Mesendoderm (in vitro differentiated cells): ENCODE data around the gene SPATA12.

Experiments used
- DNase-seq: peaks from one replicate; pipeline ENCODE4 v3.0.0; 2013
- H2AK5ac ChIP-seq: 2 replicates; pipeline ENCODE4 v1.6.1; 2013; ENCODE audit warnings: low read length, inconsistent platforms
- H2BK120ac ChIP-seq: 2 replicates; pipeline ENCODE4 v1.6.1; 2013; ENCODE audit warnings: low read depth, mild to moderate bottlenecking, low read length, moderate library complexity, mixed read lengths
- H2BK15ac ChIP-seq: replicated peaks from 2 replicates; pipeline ENCODE4 v1.6.1; 2013; ENCODE audit warnings: low read depth, mild to moderate bottlenecking, moderate library complexity
- H2BK5ac ChIP-seq: 2 replicates; pipeline ENCODE4 v1.6.1; 2013; ENCODE audit warnings: low read length, inconsistent platforms
- H3K18ac ChIP-seq: 2 replicates; pipeline ENCODE4 v1.6.1; 2013; ENCODE audit warnings: mild to moderate bottlenecking, low read length, mixed read lengths
- H3K23ac ChIP-seq: one replicate; pipeline ENCODE4 v1.6.1; 2013; ENCODE audit warnings: low read length
- H3K27ac ChIP-seq: 2 replicates; pipeline ENCODE4 v1.5.1; 2013; ENCODE audit warnings: low read depth, mild to moderate bottlenecking, inconsistent platforms, low read length, moderate library complexity
- H3K27me3 ChIP-seq: 2 replicates; pipeline ENCODE4 v1.6.1; 2013; ENCODE audit warnings: low read length, control low read depth, mild to moderate bottlenecking, inconsistent platforms; ENCODE audit not compliant: insufficient read depth, poor library complexity
- H3K36me3 ChIP-seq: 2 replicates; pipeline ENCODE4 v1.6.1; 2013; ENCODE audit warnings: low read length, inconsistent platforms; ENCODE audit not compliant: control insufficient read depth, insufficient read depth
- H3K4ac ChIP-seq: one replicate; pipeline ENCODE4 v1.6.1; 2013; ENCODE audit warnings: low read depth, mild to moderate bottlenecking, low read length, moderate library complexity
- H3K4me1 ChIP-seq: 2 replicates; pipeline ENCODE4 v1.6.1; 2013; ENCODE audit warnings: low read depth, low read length, inconsistent platforms; ENCODE audit not compliant: control insufficient read depth
- H3K4me2 ChIP-seq: 2 replicates; pipeline ENCODE4 v1.6.1; 2013; ENCODE audit warnings: low read length
- H3K4me3 ChIP-seq: 2 replicates; pipeline ENCODE4 v1.5.1; 2013; ENCODE audit warnings: mild to moderate bottlenecking, low read length
- H3K56ac ChIP-seq: one replicate; pipeline ENCODE4 v1.6.1; 2013; ENCODE audit warnings: low read length
- H3K79me1 ChIP-seq: 2 replicates; pipeline ENCODE4 v1.6.1; 2013; ENCODE audit warnings: low read length, inconsistent platforms
- H3K79me2 ChIP-seq: 2 replicates; pipeline ENCODE4 v1.6.1; 2013; ENCODE audit warnings: mild to moderate bottlenecking, low read length; ENCODE audit not compliant: control insufficient read depth, insufficient read depth
- H3K9ac ChIP-seq: 2 replicates; pipeline ENCODE4 v1.6.1; 2013; ENCODE audit warnings: low read length, inconsistent platforms
- H4K5ac ChIP-seq: one replicate; pipeline ENCODE4 v1.6.1; 2013; ENCODE audit warnings: low read length
- H4K8ac ChIP-seq: one replicate; pipeline ENCODE4 v1.6.1; 2013; ENCODE audit warnings: low read depth, mild to moderate bottlenecking, control low read depth, low read length, moderate library complexity
- WGBS: extraction: QIAGEN DNeasy Blood & Tissue Kit; methylation state at CpG from one replicate; pipeline ENCODE4 v1.1.7; 2013; ENCODE audit warnings: low lambda C conversion rate, missing lambda C conversion rate; ENCODE audit not compliant: insufficient coverage; ENCODE audit errors: extremely low coverage; 5-methylcytosine and 5-hydroxymethylcytosine counted together

The SPATA12 gene

DNA sequence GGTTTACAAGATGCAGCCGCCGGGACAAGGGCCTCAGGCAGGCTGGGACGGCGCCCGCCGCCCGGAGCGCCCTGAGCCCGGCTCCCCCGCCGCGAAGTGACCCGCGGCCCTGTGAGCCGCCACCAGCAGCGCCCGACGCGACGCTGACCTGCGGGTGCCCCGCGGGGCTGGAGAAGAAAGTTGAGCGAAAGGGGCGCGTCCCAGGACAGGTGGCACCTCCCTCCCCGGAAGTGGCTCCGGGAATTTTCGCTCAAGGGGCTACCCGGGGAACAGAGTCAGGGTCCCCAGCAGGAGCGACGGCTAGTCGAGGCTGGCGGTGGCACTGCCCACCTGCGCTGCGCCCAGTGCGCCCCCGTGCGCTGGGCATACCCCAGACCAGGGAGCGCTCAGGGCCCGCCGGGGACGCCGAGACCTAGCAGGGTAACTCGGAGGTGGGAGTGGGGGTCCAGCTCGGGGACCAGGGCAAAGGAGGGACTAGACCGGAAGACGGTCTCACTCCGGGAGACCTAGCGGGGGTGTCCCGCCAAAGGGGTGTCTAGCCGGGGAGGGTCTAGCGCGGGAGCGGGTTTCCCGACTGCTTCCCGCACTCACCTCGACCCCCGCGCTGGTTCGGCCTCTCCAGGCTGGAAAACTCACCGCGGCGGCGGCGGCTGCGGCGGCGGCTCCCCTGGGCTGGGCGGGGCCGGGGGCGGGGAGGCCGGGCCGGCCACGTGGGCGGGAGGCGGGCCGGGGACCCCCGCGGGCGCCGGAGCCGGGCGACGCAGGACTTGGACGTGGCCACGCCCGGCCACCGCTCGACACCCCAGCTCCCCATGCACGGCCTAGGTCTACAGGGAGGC is 18.4 kb downstream of the SPATA12 start:
- peak; percentile 81 for DNase-seq
- H4K5ac ChIP-seq, result no peak overlapping the region
- no CpG with 5 or more reads among the region's 91 CpGs for WGBS

DNA sequence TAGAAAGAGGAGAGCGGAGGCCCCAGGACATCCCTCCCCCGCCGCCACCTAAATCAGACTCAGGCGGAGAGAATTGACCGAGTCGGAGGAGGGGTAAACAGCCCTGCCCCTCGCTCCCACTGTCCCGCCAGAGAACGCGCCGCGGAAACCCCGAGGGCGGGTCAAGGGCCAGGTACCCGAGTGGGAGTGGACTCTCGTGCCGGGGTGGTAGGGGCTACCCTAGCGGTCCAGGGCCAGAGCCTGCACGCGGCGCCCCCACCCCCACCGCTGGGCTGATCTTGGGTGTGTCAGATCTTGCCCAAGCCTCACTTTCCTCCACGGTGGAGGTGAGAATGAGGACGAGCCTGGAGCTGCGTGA is 19.0 kb downstream of the SPATA12 start:
- Histone ChIP-seq H3K23ac (no peak overlapping the region), H2AK5ac (no peak overlapping the region), H4K8ac (no peak overlapping the region), H4K5ac (no peak overlapping the region), H3K4me1 (peaks cover 1% of the 10 kb centered on the region), H2BK5ac (no peak overlapping the region), H3K4me3 (peak overlapping the region; percentile 7), H3K56ac (peak overlapping the region; percentile 86), H3K79me1 (peaks cover 3% of the 10 kb centered on the region), H3K27me3 (no peaks in the 10 kb centered on the region), H3K36me3 (no peaks in the 10 kb centered on the region), H3K27ac (no peak overlapping the region), H2BK15ac (no peak overlapping the region), H2BK120ac (no peak overlapping the region), H3K9ac (peak overlapping the region; percentile 69), H3K18ac (peak overlapping the region; percentile 71), H3K4me2 (peak overlapping the region; percentile 32), H3K4ac (no peak overlapping the region), H3K79me2 (no peaks in the 10 kb centered on the region)
- WGBS, result no CpG with 5 or more reads among the region's 25 CpGs
- no peak for DNase-seq

More for the DNA sequence above, 18.4 kb downstream of the SPATA12 start:
- peaks cover 1% of the 10 kb centered on the region for H3K4me1 ChIP-seq
- peak overlapping the region; percentile 69 for H3K23ac ChIP-seq
- H3K27me3 ChIP-seq, result no peaks in the 10 kb centered on the region
- peak overlapping the region; percentile 86 for H3K56ac ChIP-seq
- H3K36me3 ChIP-seq, result no peaks in the 10 kb centered on the region
- peak overlapping the region; percentile 87 for H3K4me2 ChIP-seq
- peak overlapping the region; percentile 71 for H3K18ac ChIP-seq
- no peak overlapping the region for H2BK5ac ChIP-seq
- peaks cover 3% of the 10 kb centered on the region for H3K79me1 ChIP-seq
- no peak overlapping the region for H4K8ac ChIP-seq
- H3K9ac ChIP-seq, result peak overlapping the region; percentile 69
- no peak overlapping the region for H3K4ac ChIP-seq
- H2BK120ac ChIP-seq, result no peak overlapping the region
- H3K79me2 ChIP-seq, result no peaks in the 10 kb centered on the region
- H2BK15ac ChIP-seq, result no peak overlapping the region
- peak overlapping the region; percentile 4 for H3K27ac ChIP-seq
- H3K4me3 ChIP-seq, result peak overlapping the region; percentile 44
- H2AK5ac ChIP-seq, result no peak overlapping the region

DNA sequence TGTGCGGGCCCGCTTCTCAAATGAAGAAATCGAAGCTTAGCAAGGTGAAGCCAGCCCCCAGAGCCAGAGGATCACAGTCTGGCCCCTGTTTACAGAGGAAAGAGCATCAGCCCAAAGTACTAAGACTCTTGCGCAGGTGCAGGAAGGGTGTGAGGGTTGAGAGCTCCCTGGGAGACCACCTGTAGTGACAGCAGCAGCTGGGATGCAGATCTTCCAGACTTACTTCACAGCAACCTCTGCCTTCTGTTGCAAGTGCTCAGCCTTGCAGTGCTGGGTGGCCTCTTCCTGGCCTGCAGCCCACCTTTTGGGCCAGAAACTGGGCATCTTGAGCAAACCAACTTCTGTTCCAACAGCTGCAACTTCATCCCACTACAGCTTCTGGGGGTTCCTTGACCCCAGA is 19.7 kb downstream of the SPATA12 start:
- H3K4me2 ChIP-seq, result no peak overlapping the region
- H2AK5ac ChIP-seq, result no peak overlapping the region
- no peak overlapping the region for H3K9ac ChIP-seq
- DNase-seq, result no peak
- no peak overlapping the region for H4K5ac ChIP-seq
- no peak overlapping the region for H2BK120ac ChIP-seq
- H2BK5ac ChIP-seq, result no peak overlapping the region
- no CpG with 5 or more reads among the region's 4 CpGs for WGBS
- H3K4me3 ChIP-seq, result no peak overlapping the region
- H3K23ac ChIP-seq, result no peak overlapping the region
- H3K27ac ChIP-seq, result no peak overlapping the region
- no peak overlapping the region for H2BK15ac ChIP-seq
- H3K56ac ChIP-seq, result no peak overlapping the region
- H4K8ac ChIP-seq, result no peak overlapping the region
- peaks cover 3% of the 10 kb centered on the region for H3K79me1 ChIP-seq
- H3K36me3 ChIP-seq, result no peaks in the 10 kb centered on the region
- H3K27me3 ChIP-seq, result no peaks in the 10 kb centered on the region
- no peak overlapping the region for H3K18ac ChIP-seq
- H3K4me1 ChIP-seq, result peaks cover 1% of the 10 kb centered on the region
- no peak overlapping the region for H3K4ac ChIP-seq
- no peaks in the 10 kb centered on the region for H3K79me2 ChIP-seq

DNA sequence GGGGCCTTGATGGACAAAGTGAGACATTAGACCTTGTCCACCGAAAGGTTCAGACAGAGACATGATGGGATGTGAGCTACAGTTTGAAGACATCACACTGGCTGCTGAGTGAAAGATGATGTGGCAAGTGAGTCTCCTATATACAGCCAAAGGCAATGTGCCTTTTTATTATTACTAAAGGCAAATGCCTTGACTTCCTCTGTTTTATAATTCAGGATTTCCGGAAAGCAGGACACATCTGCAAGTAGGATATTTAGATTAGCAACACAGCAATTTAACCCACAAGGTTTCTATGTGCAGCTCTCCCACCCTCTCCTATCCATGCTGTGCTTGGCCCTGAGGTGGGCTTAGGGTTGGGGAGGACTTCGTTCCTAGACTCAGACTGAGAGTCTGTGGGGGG is 20.7 kb downstream of the SPATA12 start:
- no CpG with 5 or more reads among the region's 3 CpGs for WGBS

DNA sequence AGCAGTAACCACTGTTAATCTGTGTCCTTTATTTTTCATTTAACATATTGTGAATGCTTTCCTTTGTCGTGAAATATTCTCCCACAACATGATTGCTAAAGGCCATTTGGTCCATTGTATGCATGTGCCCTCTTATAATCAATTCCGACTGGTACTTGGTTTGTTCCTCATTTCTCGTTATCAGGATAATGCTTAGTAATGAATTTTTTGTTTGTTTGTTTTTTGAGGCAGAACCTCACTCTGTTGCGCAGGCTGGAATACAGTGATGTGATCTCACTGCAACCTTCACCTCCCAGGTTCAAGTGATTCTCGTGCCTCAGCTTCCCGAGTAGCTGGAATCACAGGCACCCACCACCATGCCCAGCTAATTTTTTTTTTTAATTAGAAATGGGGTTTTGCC is 22.0 kb downstream of the SPATA12 start:
- peaks cover 3% of the 10 kb centered on the region for H3K79me1 ChIP-seq
- H3K56ac ChIP-seq, result no peak overlapping the region
- H3K27me3 ChIP-seq, result no peaks in the 10 kb centered on the region
- WGBS, result no CpG with 5 or more reads among the region's 6 CpGs
- H3K4me2 ChIP-seq, result no peak overlapping the region
- H2BK120ac ChIP-seq, result no peak overlapping the region
- H3K9ac ChIP-seq, result no peak overlapping the region
- no peak for DNase-seq
- H3K23ac ChIP-seq, result no peak overlapping the region
- no peaks in the 10 kb centered on the region for H3K79me2 ChIP-seq
- no peak overlapping the region for H4K5ac ChIP-seq
- H3K4me3 ChIP-seq, result no peak overlapping the region
- no peaks in the 10 kb centered on the region for H3K36me3 ChIP-seq
- H3K27ac ChIP-seq, result no peak overlapping the region
- H4K8ac ChIP-seq, result no peak overlapping the region
- H2BK5ac ChIP-seq, result no peak overlapping the region
- no peak overlapping the region for H2AK5ac ChIP-seq
- no peak overlapping the region for H3K4ac ChIP-seq
- no peak overlapping the region for H2BK15ac ChIP-seq
- H3K4me1 ChIP-seq, result peaks cover 1% of the 10 kb centered on the region
- H3K18ac ChIP-seq, result no peak overlapping the region

More for the DNA sequence above, 20.7 kb downstream of the SPATA12 start:
- H3K27ac ChIP-seq, result no peak overlapping the region
- H3K27me3 ChIP-seq, result no peaks in the 10 kb centered on the region
- no peak overlapping the region for H3K56ac ChIP-seq
- no peak overlapping the region for H3K9ac ChIP-seq
- H2AK5ac ChIP-seq, result no peak overlapping the region
- H3K4me1 ChIP-seq, result peaks cover 1% of the 10 kb centered on the region
- H4K5ac ChIP-seq, result no peak overlapping the region
- DNase-seq, result no peak
- H3K4me3 ChIP-seq, result no peak overlapping the region
- H2BK120ac ChIP-seq, result no peak overlapping the region
- no peaks in the 10 kb centered on the region for H3K79me2 ChIP-seq
- H2BK15ac ChIP-seq, result no peak overlapping the region
- H3K18ac ChIP-seq, result no peak overlapping the region
- no peaks in the 10 kb centered on the region for H3K36me3 ChIP-seq
- peaks cover 3% of the 10 kb centered on the region for H3K79me1 ChIP-seq
- H3K4me2 ChIP-seq, result no peak overlapping the region
- H4K8ac ChIP-seq, result no peak overlapping the region
- no peak overlapping the region for H2BK5ac ChIP-seq
- no peak overlapping the region for H3K23ac ChIP-seq
- H3K4ac ChIP-seq, result no peak overlapping the region
